GM12891 (cell line): ENCODE data around the gene CPM.

Experiments
- PAX5 ChIP-seq: IDR thresholded peaks from 2 replicates; pipeline ENCODE4 v1.6.1; 2011; ENCODE audit warnings: low read length, moderate library complexity, mild to moderate bottlenecking; ENCODE audit not compliant: insufficient read depth, severe bottlenecking
- POLR2A ChIP-seq: IDR thresholded peaks from 2 replicates; pipeline ENCODE4 v1.6.1; 2011; ENCODE audit warnings: low read depth, low read length, control low read depth
- POLR2AphosphoS5 ChIP-seq: IDR thresholded peaks from 2 replicates; pipeline ENCODE4 v1.6.1; 2011; ENCODE audit warnings: low read depth, low read length, control low read depth
- POU2F2 ChIP-seq: IDR thresholded peaks from 2 replicates; pipeline ENCODE4 v1.6.1; 2011; ENCODE audit warnings: low read depth, mild to moderate bottlenecking, control low read depth, low read length, moderate library complexity
- SPI1 ChIP-seq: IDR thresholded peaks from 2 replicates; pipeline ENCODE4 v1.6.1; 2011; ENCODE audit warnings: low read depth, low read length, control low read depth
- TAF1 ChIP-seq: IDR thresholded peaks from 2 replicates; pipeline ENCODE4 v1.6.1; 2011; ENCODE audit warnings: low read depth, low read length, control low read depth

DNA sequence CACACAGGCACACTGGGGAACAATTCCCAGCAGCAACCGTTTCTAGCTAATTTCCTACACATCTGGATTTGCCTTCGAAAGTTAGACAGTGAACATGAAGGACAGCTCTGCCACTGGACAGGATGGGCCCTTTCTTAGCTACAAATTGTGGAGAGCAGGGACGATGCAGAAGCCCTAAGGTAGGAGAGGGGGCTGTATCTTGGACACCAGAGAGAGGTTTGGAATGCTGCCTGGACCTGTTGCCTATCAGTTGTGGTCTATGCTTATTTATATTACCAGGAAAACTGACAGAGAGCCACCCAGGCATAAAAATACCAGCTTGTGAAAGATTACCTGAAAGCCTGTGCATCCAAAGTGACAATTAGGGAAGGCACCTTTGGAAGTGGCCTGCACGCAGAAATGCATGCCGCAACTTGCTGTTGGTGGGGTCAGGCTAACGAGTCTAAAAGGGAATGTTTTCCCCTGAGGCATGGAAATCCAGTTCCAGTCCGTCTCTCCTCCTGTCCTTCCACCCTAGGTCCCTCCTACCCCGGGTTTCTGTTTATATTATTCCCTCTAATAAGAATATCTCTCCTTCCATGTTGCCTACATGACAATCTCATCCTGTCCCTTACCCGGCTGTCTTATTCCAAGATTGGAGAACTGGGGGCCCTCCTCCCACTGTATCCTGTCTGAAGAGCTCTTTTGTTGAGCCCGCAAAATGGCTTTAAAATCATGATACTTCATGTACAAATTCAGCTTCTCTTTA is 64.8 kb downstream of the CPM start:
- TF ChIP-seq TAF1 (no peak), POLR2AphosphoS5 (no peak), POLR2A (no peak), POU2F2 (no peak), SPI1 (no peak), PAX5 (no peak)
